Spinal cord (tissue), 10 donors: ENCODE data around the gene STAP2. TPM values are rescaled to one million over a fixed set of nuclear protein-coding genes. Genes with fewer than 3 reads are reported as not detected.
"Not testable (repeated sequence)": the region's sequence is repeated elsewhere in the genome, so short reads cannot be mapped to it uniquely, and the experiment has no call there.

ENCODE experiments used
- DNase-seq, 6 donors: peaks; one replicate each; pipeline versions ENCODE4 v3.0.0 to v3.0.0-alpha.2; 2013 to 2015; ENCODE audit warnings: low spot score in 6 of 6, low read depth in 4 of 6
- H3K27ac ChIP-seq: one replicate; pipeline ENCODE4 v1.5.1; 2013; ENCODE audit warnings: low read depth, low read length, control low read depth
- H3K27me3 ChIP-seq: one replicate; pipeline ENCODE4 v1.6.1; 2013; ENCODE audit warnings: low read length; ENCODE audit not compliant: control insufficient read depth, insufficient read depth
- H3K36me3 ChIP-seq: one replicate; pipeline ENCODE4 v1.6.1; 2013; ENCODE audit warnings: low read length; ENCODE audit not compliant: control insufficient read depth, insufficient read depth
- H3K4me1 ChIP-seq: one replicate; pipeline ENCODE4 v1.6.1; 2013; ENCODE audit warnings: low read length; ENCODE audit not compliant: control insufficient read depth, insufficient read depth
- H3K4me3 ChIP-seq: one replicate; pipeline ENCODE4 v1.5.1; 2013; ENCODE audit warnings: low read depth, low read length, control low read depth
- H3K9me3 ChIP-seq: one replicate; pipeline ENCODE4 v1.6.1; 2013; ENCODE audit warnings: low read length; ENCODE audit not compliant: control insufficient read depth, insufficient read depth
- WGBS: methylation state at CpG from one replicate; pipeline ENCODE4 v1.1.5; 2013; ENCODE audit warnings: missing lambda C conversion rate; ENCODE audit not compliant: insufficient coverage; 5-methylcytosine and 5-hydroxymethylcytosine counted together
- polyA plus RNA-seq, 2 donors: library from polyadenylated mRNA; unstranded; fragments of 120-200 nt; gene quantifications; one replicate each; pipeline ENCODE4 v1.2.1, GENCODE V29; 2013; ENCODE audit not compliant: insufficient read length in 2 of 2
- total RNA-seq, 2 donors: library from RNA; depleted of rRNA in 1 of 2; stranded (reverse); fragments of 120-200 nt in 1 of 2; fragments of >200 nt in 1 of 2; gene quantifications; one replicate each; pipeline versions ENCODE4 v1.2.3 to v1.2.4, GENCODE V29; 2013 to 2014
- donor health status: healthy.

STAP2 gene
- total and polyA plus RNA-seq, 4 donors: 3.2 to 21.9 (median 6.9) TPM

- no peak for DNase-seq
- 79% methylated on average over 16 of the region's 16 CpGs for WGBS
- Histone ChIP-seq H3K36me3 (peaks cover 96% of the 10 kb centered on the region), H3K27ac (no peak overlapping the region), H3K4me1 (no peaks in the 10 kb centered on the region), H3K9me3 (no peaks in the 10 kb centered on the region), H3K27me3 (no peaks in the 10 kb centered on the region), H3K4me3 (no peak overlapping the region)
These were observed 19.3 kb upstream of the STAP2 start for GRCh38 chr19:4357921-4358326.

GRCh38 chr19:4357095-4357797 is 18.6 kb upstream of the STAP2 start:
- Histone ChIP-seq H3K27me3 (no peaks in the 10 kb centered on the region), H3K27ac (no peak overlapping the region), H3K9me3 (no peaks in the 10 kb centered on the region), H3K4me3 (no peak overlapping the region), H3K36me3 (peaks cover 92% of the 10 kb centered on the region), H3K4me1 (no peaks in the 10 kb centered on the region)
- WGBS: 66% methylated on average over 17 of the region's 23 CpGs
- no peak for DNase-seq

GRCh38 chr19:4354897-4355296 is 16.3 kb upstream of the STAP2 start:
- Histone ChIP-seq H3K36me3 (peaks cover 84% of the 10 kb centered on the region), H3K4me1 (no peaks in the 10 kb centered on the region), H3K27me3 (no peaks in the 10 kb centered on the region), H3K27ac (no peak overlapping the region), H3K4me3 (no peak overlapping the region), H3K9me3 (no peaks in the 10 kb centered on the region)
- 85% methylated on average over 12 of the region's 17 CpGs for WGBS
- DNase-seq: no peak

GRCh38 chr19:4354282-4354681 is 15.7 kb upstream of the STAP2 start:
- peaks cover 84% of the 10 kb centered on the region for H3K36me3 ChIP-seq
- no peaks in the 10 kb centered on the region for H3K9me3 ChIP-seq
- H3K27me3 ChIP-seq: no peaks in the 10 kb centered on the region
- DNase-seq: no peak
- H3K27ac ChIP-seq: no peak overlapping the region
- no peak overlapping the region for H3K4me3 ChIP-seq
- 93% methylated on average over 11 of the region's 12 CpGs for WGBS
- H3K4me1 ChIP-seq: no peaks in the 10 kb centered on the region

- WGBS: 26% methylated on average over 7 of the region's 9 CpGs
- Histone ChIP-seq H3K4me1 (no peaks in the 10 kb centered on the region), H3K27me3 (no peaks in the 10 kb centered on the region), H3K9me3 (no peaks in the 10 kb centered on the region), H3K36me3 (peaks cover 78% of the 10 kb centered on the region), H3K27ac (no peak overlapping the region), H3K4me3 (no peak overlapping the region)
- DNase-seq: peak in 2 of 6 donors; percentile 76 to 77
These were observed 14.1 kb upstream of the STAP2 start for GRCh38 chr19:4352701-4353121.

- no peaks in the 10 kb centered on the region for H3K9me3 ChIP-seq
- H3K27me3 ChIP-seq: no peaks in the 10 kb centered on the region
- no peak overlapping the region for H3K4me3 ChIP-seq
- DNase-seq: no peak
- no peak overlapping the region for H3K27ac ChIP-seq
- H3K36me3 ChIP-seq: peaks cover 72% of the 10 kb centered on the region
- 95% methylated on average over 9 of the region's 9 CpGs for WGBS
- H3K4me1 ChIP-seq: peaks cover under 1% of the 10 kb centered on the region
These were observed 12.1 kb upstream of the STAP2 start for GRCh38 chr19:4350726-4351125.

GRCh38 chr19:4350111-4350510 is 11.5 kb upstream of the STAP2 start:
- Histone ChIP-seq H3K9me3 (no peaks in the 10 kb centered on the region), H3K27ac (no peak overlapping the region), H3K36me3 (peaks cover 73% of the 10 kb centered on the region), H3K4me3 (no peak overlapping the region), H3K27me3 (no peaks in the 10 kb centered on the region), H3K4me1 (peaks cover 6% of the 10 kb centered on the region)
- DNase-seq: no peak
- WGBS: 91% methylated on average over 8 of the region's 8 CpGs

GRCh38 chr19:4349225-4349624 is 10.6 kb upstream of the STAP2 start:
- 96% methylated on average over 11 of the region's 16 CpGs for WGBS

GRCh38 chr19:4347521-4347920 is 8.9 kb upstream of the STAP2 start:
- Histone ChIP-seq H3K9me3 (no peaks in the 10 kb centered on the region), H3K27ac (no peak overlapping the region), H3K36me3 (peaks cover 49% of the 10 kb centered on the region), H3K27me3 (no peaks in the 10 kb centered on the region), H3K4me3 (no peak overlapping the region), H3K4me1 (peaks cover 16% of the 10 kb centered on the region)
- 70% methylated on average over 4 of the region's 6 CpGs for WGBS
- no peak for DNase-seq

More at GRCh38 chr19:4349225-4349624, 10.6 kb upstream of the STAP2 start:
- not testable (repeated sequence) for H3K4me3 ChIP-seq, H3K9me3 ChIP-seq, H3K27me3 ChIP-seq, DNase-seq, H3K27ac ChIP-seq
- Histone ChIP-seq H3K4me1 (peaks cover 11% of the 10 kb centered on the region), H3K36me3 (peaks cover 64% of the 10 kb centered on the region)

- WGBS: 100% methylated on average over 6 of the region's 6 CpGs
- H3K27ac ChIP-seq: no peak overlapping the region
These were observed 7.4 kb upstream of the STAP2 start for GRCh38 chr19:4346020-4346383.

More at GRCh38 chr19:4346020-4346383, 7.4 kb upstream of the STAP2 start:
- peaks cover 27% of the 10 kb centered on the region for H3K4me1 ChIP-seq
- peaks cover 44% of the 10 kb centered on the region for H3K36me3 ChIP-seq
- H3K27me3 ChIP-seq: no peaks in the 10 kb centered on the region
- no peaks in the 10 kb centered on the region for H3K9me3 ChIP-seq
- no peak for DNase-seq
- no peak overlapping the region for H3K4me3 ChIP-seq
